ENCODE results near the gene UBE2QL1.

UBE2QL1 gene

DNA sequence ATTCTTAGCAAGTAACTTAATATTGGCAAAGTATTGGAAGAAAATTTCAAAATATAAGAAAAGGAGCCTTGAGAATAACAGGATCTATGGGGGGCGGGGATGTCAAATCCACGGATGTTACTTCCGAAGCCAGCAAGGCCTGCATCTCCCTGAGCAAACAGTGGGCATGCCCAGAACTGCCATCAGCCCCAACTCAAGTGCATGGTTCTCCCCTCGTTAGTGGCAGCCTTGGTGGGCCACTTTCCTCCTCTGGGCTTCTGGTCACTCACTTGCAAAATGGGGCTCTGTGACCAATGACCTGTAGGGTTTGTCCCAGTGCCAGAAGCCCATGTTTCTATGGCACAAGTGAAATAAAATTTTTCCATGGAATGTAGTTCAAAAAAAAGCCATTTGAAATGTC lies 43.1 kb upstream of the UBE2QL1 start:
- DNase-seq (ENCODE audit: low read depth): no peak
- TF ChIP-seq, protein P1, sequence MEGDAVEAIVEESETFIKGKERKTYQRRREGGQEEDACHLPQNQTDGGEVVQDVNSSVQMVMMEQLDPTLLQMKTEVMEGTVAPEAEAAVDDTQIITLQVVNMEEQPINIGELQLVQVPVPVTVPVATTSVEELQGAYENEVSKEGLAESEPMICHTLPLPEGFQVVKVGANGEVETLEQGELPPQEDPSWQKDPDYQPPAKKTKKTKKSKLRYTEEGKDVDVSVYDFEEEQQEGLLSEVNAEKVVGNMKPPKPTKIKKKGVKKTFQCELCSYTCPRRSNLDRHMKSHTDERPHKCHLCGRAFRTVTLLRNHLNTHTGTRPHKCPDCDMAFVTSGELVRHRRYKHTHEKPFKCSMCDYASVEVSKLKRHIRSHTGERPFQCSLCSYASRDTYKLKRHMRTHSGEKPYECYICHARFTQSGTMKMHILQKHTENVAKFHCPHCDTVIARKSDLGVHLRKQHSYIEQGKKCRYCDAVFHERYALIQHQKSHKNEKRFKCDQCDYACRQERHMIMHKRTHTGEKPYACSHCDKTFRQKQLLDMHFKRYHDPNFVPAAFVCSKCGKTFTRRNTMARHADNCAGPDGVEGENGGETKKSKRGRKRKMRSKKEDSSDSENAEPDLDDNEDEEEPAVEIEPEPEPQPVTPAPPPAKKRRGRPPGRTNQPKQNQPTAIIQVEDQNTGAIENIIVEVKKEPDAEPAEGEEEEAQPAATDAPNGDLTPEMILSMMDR (IDR thresholded peaks at IDR 0.05; ENCODE audit: insufficient read depth, low read depth, low read length, missing control alignments): no peak
- no peak overlapping the region for H3K4me3 ChIP-seq (ENCODE audit: low read length)

DNA sequence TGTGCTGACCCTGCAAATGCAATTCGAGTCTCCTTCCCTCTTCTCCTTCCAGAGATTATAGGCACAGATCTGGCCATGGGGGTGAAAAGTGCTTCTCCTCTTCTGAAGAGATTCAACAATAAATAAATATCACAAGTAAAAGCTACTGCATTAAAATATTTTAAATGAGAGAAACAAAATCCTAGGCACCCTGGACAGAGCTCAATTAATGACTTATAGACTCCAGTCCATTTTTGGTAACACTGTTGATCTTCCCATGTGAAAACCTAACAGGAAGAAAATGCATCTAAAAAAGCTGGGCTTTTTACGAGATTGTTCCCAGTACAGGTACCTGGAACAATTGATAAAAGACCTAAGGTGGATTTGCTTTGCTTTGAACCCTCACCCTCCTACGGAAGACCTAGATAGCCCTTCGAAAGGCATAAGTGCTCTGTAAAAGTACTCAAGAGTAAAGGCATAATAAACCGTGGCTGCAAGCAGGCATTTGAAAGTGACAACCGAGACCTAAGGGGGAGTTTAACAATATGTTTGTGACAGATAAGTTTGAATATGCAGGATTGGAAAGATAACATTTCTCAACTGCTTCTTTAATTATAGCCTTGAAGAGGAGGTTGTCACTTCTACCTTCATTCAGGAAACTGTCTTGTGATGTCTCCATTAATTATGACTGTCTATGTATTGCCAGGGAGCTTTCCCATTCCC lies 41.0 kb upstream of the UBE2QL1 start:
- no peak for DNase-seq (ENCODE audit: low read depth)
- no peak overlapping the region for H3K4me3 ChIP-seq (ENCODE audit: low read length)
- TF ChIP-seq, protein P1 (IDR thresholded peaks at IDR 0.05; ENCODE audit: insufficient read depth, low read depth, low read length, missing control alignments): no peak

GRCh38 chr5:6408260-6408596 lies 40.4 kb upstream of the UBE2QL1 start:
- TF ChIP-seq, protein P1 (IDR thresholded peaks at IDR 0.05; ENCODE audit: insufficient read depth, low read depth, low read length, missing control alignments): no peak
- DNase-seq (ENCODE audit: low read depth): no peak
- H3K4me3 ChIP-seq (ENCODE audit: low read length): no peak overlapping the region

GRCh38 chr5:6408627-6409446 lies 39.8 kb upstream of the UBE2QL1 start:
- H3K4me3 ChIP-seq (ENCODE audit: low read length): no peak overlapping the region
- no peak for DNase-seq (ENCODE audit: low read depth)
- TF ChIP-seq, protein P1 (IDR thresholded peaks at IDR 0.05; ENCODE audit: insufficient read depth, low read depth, low read length, missing control alignments): no peak

DNA sequence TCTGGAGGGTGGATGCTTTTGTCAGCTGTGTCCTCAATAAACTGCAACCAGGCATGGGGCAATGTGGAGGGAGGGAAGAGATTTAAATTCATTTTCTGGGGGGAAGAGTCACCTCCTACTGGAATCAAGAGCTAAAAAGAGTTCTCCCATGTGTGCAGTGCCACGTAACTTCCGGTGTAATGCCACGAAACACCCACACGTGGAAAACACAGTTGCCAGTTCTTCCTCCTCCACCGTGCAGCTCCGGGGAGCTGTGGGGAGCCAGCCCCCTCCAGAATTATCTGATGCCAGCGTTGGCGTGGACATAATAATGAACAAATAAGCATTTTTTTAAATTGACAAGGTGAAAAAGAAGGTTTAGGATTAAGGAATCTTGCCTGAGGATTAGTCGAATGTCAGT lies 38.2 kb upstream of the UBE2QL1 start:
- no peak for DNase-seq (ENCODE audit: low read depth)
- TF ChIP-seq, protein P1 (IDR thresholded peaks at IDR 0.05; ENCODE audit: insufficient read depth, low read depth, low read length, missing control alignments): no peak
- H3K4me3 ChIP-seq (ENCODE audit: low read length): no peak overlapping the region

DNA sequence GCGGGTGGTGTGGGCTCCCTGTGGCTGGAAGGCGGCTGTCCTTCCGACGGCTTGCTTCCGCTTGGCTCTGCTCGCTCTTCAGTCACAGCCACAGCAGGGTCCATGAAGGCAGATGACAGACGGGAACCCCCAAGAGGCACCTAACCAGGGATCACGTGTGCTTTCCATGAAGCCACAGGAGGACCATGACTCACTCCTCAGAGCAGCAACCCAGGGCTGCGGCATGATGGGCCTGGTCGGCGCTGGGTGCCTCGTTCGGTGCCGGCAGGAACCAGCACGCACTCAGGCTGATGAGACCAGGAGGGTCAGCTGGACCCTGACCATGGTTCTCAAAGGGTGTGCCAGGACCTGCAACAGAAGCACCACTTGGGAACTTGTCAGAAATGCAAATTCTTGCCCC lies 37.5 kb upstream of the UBE2QL1 start:
- DNase-seq (ENCODE audit: low read depth): no peak
- H3K4me3 ChIP-seq (ENCODE audit: low read length): no peak overlapping the region
- TF ChIP-seq, protein P1 (IDR thresholded peaks at IDR 0.05; ENCODE audit: insufficient read depth, low read depth, low read length, missing control alignments): no peak
